ENCODE results near the gene NKX2-4. TPM values are rescaled to one million over a fixed set of nuclear protein-coding genes. Genes with fewer than 3 reads are reported as not detected.
"Not testable (repeated sequence)": the region's sequence is repeated elsewhere in the genome, so short reads cannot be mapped to it uniquely, and the experiment has no call there.

Gene NKX2-4
- total and polyA plus RNA-seq, 12 donors = 0.14 TPM; not detected in 11

- TF ChIP-seq POLR2A (IDR thresholded peaks at IDR 0.05) (no peak), CTCF (IDR thresholded peaks at IDR 0.05) (no peak)
- no peak for DNase-seq
- intact Hi-C loops (cut with DNase I) = no loop called here
- H3K4me1 ChIP-seq (replicated peaks in 1 of 2) = peaks cover 0 to 3% of the 10 kb centered on the region in 2 donors
- H3K27ac ChIP-seq = no peak overlapping the region
- no peaks in the 10 kb centered on the region for H3K9me3 ChIP-seq (replicated peaks in 1 of 3)
- peaks cover 0 to 18% of the 10 kb centered on the region in 2 donors for H3K36me3 ChIP-seq (replicated peaks in 1 of 2)
- no peak overlapping the region for H3K4me3 ChIP-seq
- WGBS, 4 donors = 91 to 94% (median 92%) methylated on average over 2 of the region's 2 CpGs
- no peaks in the 10 kb centered on the region for H3K27me3 ChIP-seq
Observed at GRCh38 chr20:21372016-21372415, 25.3 kb downstream of the NKX2-4 start.

- no peak for DNase-seq
- intact Hi-C loops (cut with DNase I) = no loop called here
- WGBS, 4 donors = 76 to 96% (median 84%) methylated on average over 1 of the region's 1 CpG
- TF ChIP-seq CTCF (IDR thresholded peaks at IDR 0.05) (no peak), POLR2A (IDR thresholded peaks at IDR 0.05) (no peak)
- H3K9me3 ChIP-seq (replicated peaks in 1 of 3) = no peaks in the 10 kb centered on the region
- peaks cover 0 to 3% of the 10 kb centered on the region in 2 donors for H3K4me1 ChIP-seq (replicated peaks in 1 of 2)
- peaks cover 0 to 26% of the 10 kb centered on the region in 2 donors for H3K36me3 ChIP-seq (replicated peaks in 1 of 2)
- H3K27ac ChIP-seq = no peak overlapping the region
- no peaks in the 10 kb centered on the region for H3K27me3 ChIP-seq
- no peak overlapping the region for H3K4me3 ChIP-seq
Observed at GRCh38 chr20:21371193-21371592, 26.1 kb downstream of the NKX2-4 start.

GRCh38 chr20:21368791-21369190 is 28.5 kb downstream of the NKX2-4 start:
- 44 to 95% (median 46%) methylated on average over 2 of the region's 2 CpGs for WGBS, 4 donors
- no peaks in the 10 kb centered on the region for H3K9me3 ChIP-seq (replicated peaks in 1 of 3)
- H3K4me1 ChIP-seq (replicated peaks in 1 of 2) = no peaks in the 10 kb centered on the region
- intact Hi-C loops (cut with DNase I) = no loop called here
- DNase-seq = no peak
- no peak overlapping the region for H3K27ac ChIP-seq
- peaks cover 0 to 33% of the 10 kb centered on the region in 2 donors for H3K36me3 ChIP-seq (replicated peaks in 1 of 2)
- no peak overlapping the region for H3K4me3 ChIP-seq
- TF ChIP-seq POLR2A (IDR thresholded peaks at IDR 0.05) = no peak
- TF ChIP-seq CTCF (IDR thresholded peaks at IDR 0.05) = no peak
- H3K27me3 ChIP-seq = no peaks in the 10 kb centered on the region

GRCh38 chr20:21366273-21366672 is 31.1 kb downstream of the NKX2-4 start:
- intact Hi-C loops (cut with DNase I); H3K27ac ChIP-seq; DNase-seq; H3K9me3 ChIP-seq (replicated peaks in 1 of 3); H3K4me3 ChIP-seq; H3K27me3 ChIP-seq; H3K4me1 ChIP-seq (replicated peaks in 1 of 2): not testable (repeated sequence)
- WGBS, 4 donors = 85 to 91% (median 90%) methylated on average over 8 to 9 of the region's 9 CpGs
- H3K36me3 ChIP-seq (replicated peaks in 1 of 2) = peaks cover 0 to 33% of the 10 kb centered on the region in 2 donors

GRCh38 chr20:21365771-21366170 is 31.6 kb downstream of the NKX2-4 start:
- no peak for TF ChIP-seq POLR2A (IDR thresholded peaks at IDR 0.05)
- TF ChIP-seq CTCF (IDR thresholded peaks at IDR 0.05) = no peak
- no peaks in the 10 kb centered on the region for H3K9me3 ChIP-seq (replicated peaks in 1 of 3)
- peaks cover 0 to 33% of the 10 kb centered on the region in 2 donors for H3K36me3 ChIP-seq (replicated peaks in 1 of 2)
- no peak overlapping the region for H3K27ac ChIP-seq
- H3K4me3 ChIP-seq = no peak overlapping the region
- intact Hi-C loops (cut with DNase I) = no loop called here
- H3K4me1 ChIP-seq (replicated peaks in 1 of 2) = peaks cover 0 to 5% of the 10 kb centered on the region in 2 donors
- H3K27me3 ChIP-seq = no peaks in the 10 kb centered on the region
- no peak for DNase-seq
- WGBS, 4 donors = 98 to 100% (median 99%) methylated on average over 3 of the region's 3 CpGs
